GM19463 (cell line): ENCODE data around the gene EID2.

Source experiments
- ATAC-seq: cut with Tn5 transposase; IDR thresholded peaks from one replicate; pipeline ENCODE4 v1.9.1; 2021; ENCODE audit warnings: mild to moderate bottlenecking, moderate library complexity; ENCODE audit not compliant: unreplicated experiment

EID2 gene

GRCh38 chr19:39539518-39540332, at the start of gene EID2:
EID2 (minus strand) TSS chr19:39540161; CDS start chr19:39540079, 82 bp downstream.
- ATAC-seq: peak; percentile 94

GRCh38 chr19:39588066-39588465, 48.1 kb upstream of the EID2 start:
- ATAC-seq: no peak

- no peak for ATAC-seq
These were observed 47.5 kb upstream of the EID2 start for GRCh38 chr19:39587496-39587895.

- ATAC-seq: no peak
These were observed 43.1 kb upstream of the EID2 start for GRCh38 chr19:39582891-39583625.

GRCh38 chr19:39582442-39582841, 42.5 kb upstream of the EID2 start:
- no peak for ATAC-seq

- ATAC-seq: no peak
These were observed 28.6 kb upstream of the EID2 start for GRCh38 chr19:39568604-39569003.

- ATAC-seq: no peak
These were observed 26.1 kb upstream of the EID2 start for GRCh38 chr19:39566064-39566463.

GRCh38 chr19:39563408-39563807, 23.4 kb upstream of the EID2 start:
- ATAC-seq: no peak

- ATAC-seq: no peak
These were observed 18.7 kb upstream of the EID2 start for GRCh38 chr19:39558624-39559117.

GRCh38 chr19:39557811-39558623, 18.1 kb upstream of the EID2 start:
- ATAC-seq: peak; percentile 42

GRCh38 chr19:39555883-39556282, 15.9 kb upstream of the EID2 start:
- ATAC-seq: no peak

- no peak for ATAC-seq
These were observed 14.8 kb upstream of the EID2 start for GRCh38 chr19:39554701-39555311.

GRCh38 chr19:39553082-39553652, 13.2 kb upstream of the EID2 start:
- no peak for ATAC-seq

GRCh38 chr19:39550197-39550596, 10.2 kb upstream of the EID2 start:
- ATAC-seq: no peak

GRCh38 chr19:39546599-39546998, 6.6 kb upstream of the EID2 start:
- no peak for ATAC-seq

- ATAC-seq: no peak
These were observed 5.0 kb upstream of the EID2 start for GRCh38 chr19:39544911-39545310.

- ATAC-seq: no peak
These were observed 4.4 kb upstream of the EID2 start for GRCh38 chr19:39544226-39544903.

- no peak for ATAC-seq
These were observed 3.5 kb upstream of the EID2 start for GRCh38 chr19:39543477-39543857.

GRCh38 chr19:39542206-39542605, 2.2 kb upstream of the EID2 start:
- no peak for ATAC-seq

GRCh38 chr19:39540333-39540673, 342 bp upstream of the EID2 start:
- ATAC-seq: no peak
